SK-N-SH treated with all-trans-retinoic acid at 6 μM for 48 hours (cell line): ENCODE data around the gene TOM1.

Source experiments
- RARB ChIP-seq: fragments of 250-450 bp; sonication (Bioruptor Pico); IDR thresholded peaks from 2 replicates; pipeline ENCODE4 v1.8.0; 2021; ENCODE audit warnings: mild to moderate bottlenecking, moderate library complexity
- TOX ChIP-seq: fragments of 250-450 bp; sonication (Bioruptor Pico); IDR thresholded peaks from 2 replicates; pipeline ENCODE4 v1.8.0; 2021; ENCODE audit warnings: mild to moderate bottlenecking, moderate library complexity, borderline replicate concordance

- TF ChIP-seq TOX (CRISPR knock-in tag) = no peak
- no peak for TF ChIP-seq RARB (CRISPR knock-in tag)
Measured at GRCh38 chr22:35375526-35375925, 75.8 kb downstream of the TOM1 start.
